GM23338 (cell line): ENCODE data around the gene TMCO5A.

Experiments
- CREB1 ChIP-seq: fragments of 250-450 bp; sonication (Bioruptor Pico); IDR thresholded peaks from 2 replicates; pipeline ENCODE4 v1.5.0; 2020; ENCODE audit warnings: low read depth, mild to moderate bottlenecking, moderate library complexity
- CTCF ChIP-seq, 2 experiments: fragments of 200-600 bp in 1 of 2; sonication (generic) in 1 of 2; conservative IDR thresholded peaks; 2 replicates each; pipeline versions ENCODE4 v1.5.1 to v1.6.1; 2016 to 2017; ENCODE audit warnings: antibody characterized with exemption in 2 of 2, low read depth in 2 of 2, mild to moderate bottlenecking in 2 of 2, moderate library complexity in 1 of 2
- EZH2 ChIP-seq: fragments of 200-600 bp; sonication (generic); IDR thresholded peaks from one replicate; pipeline ENCODE4 v1.8.0; 2017; ENCODE audit warnings: antibody characterized with exemption, mild to moderate bottlenecking, low read depth; ENCODE audit not compliant: unreplicated experiment
- EZH2phosphoT487 ChIP-seq: fragments of 200-600 bp; sonication (generic); IDR thresholded peaks from one replicate; pipeline ENCODE4 v1.8.1; 2018; ENCODE audit warnings: antibody characterized with exemption; ENCODE audit not compliant: unreplicated experiment
- POLR2AphosphoS5 ChIP-seq: IDR thresholded peaks from 2 replicates; pipeline ENCODE4 v1.6.1; 2016; ENCODE audit warnings: antibody characterized with exemption, low read depth
- REST ChIP-seq: IDR thresholded peaks from one replicate; pipeline ENCODE4 v1.6.1; 2018; ENCODE audit warnings: antibody characterized with exemption; ENCODE audit not compliant: unreplicated experiment
- ZNF462 ChIP-seq: fragments of 250-450 bp; sonication (Bioruptor Pico); IDR thresholded peaks from 2 replicates; pipeline ENCODE4 v1.5.0; 2020; ENCODE audit warnings: mild to moderate bottlenecking, moderate library complexity

GRCh38 chr15:37934340-37934739 lies at the start of gene TMCO5A:
- TF ChIP-seq POLR2AphosphoS5, result no peak
- TF ChIP-seq CTCF (conservative IDR thresholded peaks at IDR 0.05; ENCODE audit: low read depth in 2 of 2), result no peak
- TF ChIP-seq EZH2, result no peak
- no peak for TF ChIP-seq REST
- TF ChIP-seq CREB1, result no peak
- no peak for TF ChIP-seq EZH2phosphoT487
- no peak for TF ChIP-seq ZNF462 (CRISPR knock-in tag)
